GM12874 (cell line): ENCODE results near the gene MAP3K9.
A peak's percentile ranks its signal among the peaks of the same experiment; 100 is the strongest.

ENCODE experiments used
- CTCF ChIP-seq: IDR thresholded peaks from 2 replicates; pipeline ENCODE4 v1.5.1; 2011; ENCODE audit warnings: low read depth, mild to moderate bottlenecking, control low read depth, low read length, moderate library complexity; ENCODE audit not compliant: insufficient read depth

MAP3K9 gene

DNA sequence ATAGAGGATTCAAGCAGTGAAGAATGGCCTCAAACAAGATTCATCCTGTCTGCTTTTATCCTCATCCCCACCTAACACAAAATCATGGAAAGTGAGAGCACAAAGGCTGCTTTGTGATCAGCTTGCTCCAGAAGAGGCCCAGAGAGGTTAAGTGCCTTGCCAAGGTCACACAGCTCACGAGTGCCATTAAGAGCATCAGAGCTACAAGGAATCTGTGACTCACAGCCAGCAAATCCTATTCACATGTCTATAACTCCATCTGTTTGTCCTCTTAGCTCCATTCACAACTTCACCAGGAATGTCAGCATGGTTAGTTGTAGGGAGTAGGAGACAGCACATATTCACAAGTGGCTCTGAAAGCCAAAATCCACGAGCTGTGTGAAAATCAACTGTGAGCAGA is 87.8 kb downstream of the MAP3K9 start:
- TF ChIP-seq CTCF: no peak

GRCh38 chr14:70718383-70719118 is 90.8 kb downstream of the MAP3K9 start:
- TF ChIP-seq CTCF: no peak

DNA sequence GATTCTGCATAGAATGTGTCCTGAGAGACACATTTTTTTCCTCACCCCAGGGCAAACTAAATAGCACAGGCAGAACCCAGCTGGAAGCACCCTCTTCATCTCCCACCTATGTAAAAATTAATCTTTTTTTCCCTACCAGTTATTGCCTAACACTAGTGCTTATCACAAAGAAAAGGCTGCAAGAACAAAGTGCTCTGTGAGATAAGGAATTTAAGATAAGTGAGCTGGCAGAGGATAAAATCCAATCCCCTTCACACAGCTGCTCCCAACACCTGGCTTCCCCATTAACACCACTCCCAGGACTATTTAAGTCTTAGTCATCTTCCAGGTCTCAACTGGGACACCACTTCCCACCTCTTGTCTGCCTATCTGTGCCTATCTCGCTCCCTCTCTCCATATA is 92.4 kb downstream of the MAP3K9 start:
- TF ChIP-seq CTCF: no peak

- TF ChIP-seq CTCF: no peak
Measured at GRCh38 chr14:70716483-70716882, 92.8 kb downstream of the MAP3K9 start.

DNA sequence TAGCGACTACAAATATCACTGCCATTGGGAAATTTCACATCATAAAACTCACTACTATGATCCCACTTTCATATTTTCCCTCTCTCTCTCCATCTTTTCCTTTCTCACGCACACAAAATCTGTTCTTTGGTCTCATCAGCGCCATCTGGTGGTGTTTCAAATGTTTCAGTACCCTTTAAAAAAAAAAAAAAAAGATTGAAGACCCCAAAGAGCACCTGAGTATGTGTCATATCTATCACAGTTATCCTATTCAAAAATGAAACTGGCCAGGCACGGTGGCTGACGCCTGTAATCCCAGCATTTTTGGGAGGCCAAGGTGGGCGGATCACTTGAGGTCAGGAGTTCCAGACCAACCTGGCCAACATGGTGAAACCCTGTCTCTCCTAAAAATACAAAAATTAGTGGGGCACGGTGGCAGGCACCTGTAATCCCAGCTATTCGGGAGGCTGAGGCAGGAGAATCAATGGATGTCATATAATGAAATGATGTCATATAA is 95.2 kb downstream of the MAP3K9 start:
- TF ChIP-seq CTCF: peak; percentile 23; the same call in 1 of the 2 replicates

DNA sequence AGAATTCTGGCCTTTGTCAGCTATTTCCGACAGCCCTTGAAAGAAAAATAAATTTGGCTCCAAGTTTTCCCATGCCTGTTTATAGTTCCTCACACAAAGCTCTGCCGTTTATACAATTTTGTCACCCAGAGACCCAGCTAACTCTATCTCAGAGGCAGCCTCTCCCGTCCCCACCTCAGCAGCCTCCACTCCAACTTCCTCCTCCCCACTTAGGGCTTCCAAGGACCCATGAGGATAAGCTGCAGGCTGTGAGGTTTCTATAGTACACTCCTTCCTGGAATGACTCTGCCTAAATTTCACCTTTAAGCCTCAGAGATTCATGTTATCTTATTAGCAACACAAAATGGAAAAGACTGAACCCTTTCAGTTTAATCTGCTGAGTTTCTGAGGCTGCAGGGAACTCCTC is 95.8 kb downstream of the MAP3K9 start:
- no peak for TF ChIP-seq CTCF

GRCh38 chr14:70713096-70713495 is 96.2 kb downstream of the MAP3K9 start:
- no peak for TF ChIP-seq CTCF
